Pancreas (tissue), 10 donors: ENCODE results near the gene CUEDC2. TPM values are rescaled to one million over a fixed set of nuclear protein-coding genes. Genes with fewer than 3 reads are reported as not detected.

Source experiments
- ATAC-seq, 4 donors: fragments of 200-7000 bp; cut with Tn5 transposase; one replicate each; pipeline versions ENCODE4 v1.8.0 to v1.9.1; 2020; ENCODE audit warnings: mild to moderate bottlenecking in 4 of 4, moderate library complexity in 4 of 4
- DNase-seq, 6 donors: peaks; one replicate each; pipeline ENCODE4 v3.0.0-alpha.2; 2020
- FAIRE-seq: peaks from 2 replicates; lab custom pipeline; 2012; peaks lifted over from hg19 to GRCh38; lab: Jason Lieb, UNC
- H3K27ac ChIP-seq, 4 donors: fragments of 200-600 bp; sonication (generic); 1 replicate in 3 of 4; 2 replicates in 1 of 4; pipeline versions ENCODE4 v1.5.0 to v1.8.0; 2020
- H3K27me3 ChIP-seq, 4 donors: fragments of 200-600 bp; one replicate each; pipeline ENCODE4 v1.8.0; 2021
- H3K36me3 ChIP-seq, 3 donors: fragments of 200-600 bp; sonication (generic) in 1 of 3; one replicate each; pipeline versions ENCODE4 v1.5.0 to v1.8.0; 2020 to 2021
- H3K4me1 ChIP-seq, 3 donors: fragments of 200-600 bp; one replicate each; pipeline ENCODE4 v1.8.0; 2021
- H3K4me3 ChIP-seq, 4 donors: fragments of 200-600 bp; sonication (generic) in 2 of 4; one replicate each; pipeline versions ENCODE4 v1.5.0 to v1.8.0; 2020 to 2021
- H3K9me3 ChIP-seq, 4 donors: fragments of 200-600 bp; one replicate each; pipeline ENCODE4 v1.8.0; 2021
- CTCF ChIP-seq, 4 donors: fragments of 200-600 bp; sonication (generic) in 3 of 4; IDR thresholded peaks; one replicate each; pipeline versions ENCODE4 v1.5.0 to v1.8.0; 2021; ENCODE audit warnings: antibody characterized with exemption in 4 of 4
- WGBS, 2 donors: extraction: QIAGEN DNeasy Blood & Tissue Kit; methylation state at CpG; one replicate each; pipeline ENCODE4 v1.1.7; 2013; 5-methylcytosine and 5-hydroxymethylcytosine counted together
- intact Hi-C, 3 donors: fragments of 100-400 bp; cut with DNase I; formaldehyde crosslinking; loops; one replicate each; pipeline versions ENCODE4 v1.11.1 to v1.14.2; 2022
- polyA plus RNA-seq, 2 donors: library from polyadenylated mRNA; stranded (reverse); fragments of 200-250 nt; gene quantifications; one replicate each; pipeline ENCODE4 v1.2.3, GENCODE V29; 2013
- total RNA-seq, 6 donors: library from RNA; stranded (reverse); fragmentation: NEBNext Ultra II Directional in 4 of 6; extraction: Animal tissue kit (Norgen Biotek cat#: 25700) in 4 of 6; gene quantifications; one replicate each; pipeline versions ENCODE4 v1.2.1 to v1.2.4, GENCODE V29; 2021 to 2023
- donor health status: healthy with polysubstance abuse.
- donor health status: DM: no; HTN: no; CAD: no; lungs with moderate emphysema.
- donor health status: DM: no; HTN: no; CAD: no.
- donor health status: control.
- donor health status: control.
- donor health status: Bipolar disorder and iron deficiency.
- donor health status: DM: yes; HTN: yes; CAD: no.
- donor health status: DM: no; HTN: no; CAD: no.
- donor health status: DM: no; HTN: no; CAD: no.
- donor health status: DM: yes; HTN: yes; CAD: no.

Gene CUEDC2
- total and polyA plus RNA-seq, 8 donors = 18.9 to 51.5 (median 21.2) TPM

DNA sequence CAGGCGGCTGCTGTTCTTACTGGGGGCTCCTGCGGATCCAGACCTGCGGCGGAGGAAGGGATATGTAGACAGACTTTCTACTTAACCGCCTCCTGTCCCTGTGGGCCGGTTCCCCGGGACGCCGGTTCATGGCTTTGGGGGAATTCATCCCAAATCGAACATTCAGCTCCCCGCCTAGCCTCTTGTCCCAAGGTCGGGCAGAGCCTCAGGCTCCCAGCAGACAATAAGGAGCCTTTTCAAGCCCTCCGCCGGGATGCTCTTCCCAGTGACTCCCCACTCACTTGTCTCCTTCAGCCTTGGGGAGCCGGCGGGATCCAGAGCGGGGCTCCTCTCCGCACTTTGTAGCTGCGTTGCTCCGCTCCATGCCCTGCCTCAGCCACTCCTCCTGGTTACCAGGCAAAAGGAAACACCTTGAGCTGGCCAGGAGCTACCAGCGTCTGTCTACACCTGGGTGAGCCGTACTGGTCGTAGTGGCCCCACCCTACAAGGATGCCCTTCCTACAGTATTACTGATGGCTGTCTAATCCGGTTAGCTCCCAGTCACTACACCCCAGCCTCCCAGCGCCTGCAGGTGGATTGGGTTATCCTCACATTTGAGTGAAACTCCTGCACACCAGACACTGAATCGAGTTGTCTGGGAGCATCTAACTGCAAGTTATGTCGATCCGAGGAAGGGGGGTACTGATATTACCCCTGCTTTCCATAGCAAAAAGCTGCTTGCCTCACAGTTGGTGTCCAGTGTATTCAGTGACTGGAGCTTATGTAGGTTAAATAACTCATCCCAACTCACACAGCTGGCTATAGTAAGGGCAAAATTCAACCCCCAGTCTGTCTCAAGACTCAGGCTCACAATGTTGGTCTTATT is 19.0 kb upstream of the CUEDC2 start, which contains the start of gene C10orf95:
C10orf95 (minus strand) TSS at position 439 of the 865 bp plus-strand sequence. CDS start 450 bp downstream, outside the sequence.
- intact Hi-C loops = no loop called here
- H3K4me3 ChIP-seq = peak within 1 kb of the TSS; percentile 70 to 94 (median 86)
- H3K27ac ChIP-seq = peak within 1 kb of the TSS; percentile 79 to 91 (median 86)
- peak; percentile 13 to 31 (median 23) for ATAC-seq
- 8 to 15% methylated on average over 26 to 28 of the region's 28 CpGs for WGBS, 2 donors
- FAIRE-seq = no peak
- H3K27me3 ChIP-seq = no peaks in the 10 kb centered on the region
- no peaks in the 10 kb centered on the region for H3K9me3 ChIP-seq
- TF ChIP-seq CTCF (IDR thresholded peaks at IDR 0.05) = no peak
- no peaks in the 10 kb centered on the region for H3K36me3 ChIP-seq
- DNase-seq = peak; percentile 32 to 79 (median 52)
- peaks cover 0 to 5% (median 0%) of the 10 kb centered on the region in 3 donors for H3K4me1 ChIP-seq

DNA sequence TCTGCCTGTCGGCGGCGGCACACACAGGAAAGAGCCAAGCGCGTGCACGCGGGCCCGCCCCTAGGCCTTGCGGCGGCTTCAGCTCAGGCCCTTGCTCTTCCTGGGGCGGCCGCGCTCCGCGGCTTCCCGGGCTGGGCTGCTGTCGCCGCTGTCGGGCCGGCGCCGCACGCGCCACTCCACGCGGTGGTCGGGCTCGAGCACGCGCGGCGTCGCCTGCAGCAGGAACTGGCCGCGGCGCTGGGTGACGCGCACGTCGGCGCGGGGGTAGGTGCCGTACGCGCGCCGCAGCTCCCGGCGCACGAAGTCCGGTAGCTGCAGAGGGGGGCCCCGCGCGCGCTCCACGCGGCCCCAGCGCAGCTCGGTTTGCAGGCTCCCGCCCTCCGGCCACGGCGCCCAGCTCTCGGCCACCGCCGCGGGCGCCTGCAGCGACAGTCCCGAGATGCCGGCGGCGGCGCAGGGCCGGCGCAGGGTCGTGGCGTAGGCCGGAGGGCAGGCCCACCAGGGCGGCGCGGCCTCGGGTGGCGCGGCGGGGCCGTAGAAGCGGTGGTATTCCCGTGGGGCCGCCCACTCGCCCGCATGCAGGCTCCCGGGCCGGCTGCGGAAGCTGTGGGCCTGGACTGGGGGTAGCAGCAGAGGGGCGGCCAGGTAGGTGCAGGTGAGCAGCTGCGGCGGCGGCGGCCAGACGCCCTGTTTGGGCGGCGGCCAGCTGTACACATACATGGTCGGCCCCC is 18.2 kb upstream of the CUEDC2 start:
- H3K36me3 ChIP-seq = no peaks in the 10 kb centered on the region
- no peak for TF ChIP-seq CTCF (IDR thresholded peaks at IDR 0.05)
- no peak for FAIRE-seq
- peak overlapping the region; percentile 79 to 91 (median 86) for H3K27ac ChIP-seq
- intact Hi-C loops = no loop called here
- 0 to 1% methylated on average over 74 to 104 of the region's 104 CpGs for WGBS, 2 donors
- peak overlapping the region; percentile 70 to 94 (median 86) for H3K4me3 ChIP-seq
- H3K27me3 ChIP-seq = no peaks in the 10 kb centered on the region
- ATAC-seq = peak; percentile 81 to 92 (median 88)
- no peaks in the 10 kb centered on the region for H3K9me3 ChIP-seq
- DNase-seq = peak; percentile 81 to 95 (median 89)
- peaks cover 0 to 5% (median 0%) of the 10 kb centered on the region in 3 donors for H3K4me1 ChIP-seq

DNA sequence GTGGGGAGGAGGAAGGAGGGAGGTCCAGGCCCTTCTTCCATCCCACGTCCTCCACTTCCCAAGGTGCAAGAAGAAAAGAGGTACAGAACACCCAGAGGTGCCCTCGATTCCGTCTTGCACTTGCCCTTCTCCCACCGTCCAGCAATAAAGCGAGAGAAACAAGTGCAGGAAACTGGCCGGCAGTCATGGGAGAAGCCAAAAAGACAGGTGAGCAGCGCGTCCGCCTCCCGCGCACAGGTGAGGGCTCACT is 17.7 kb upstream of the CUEDC2 start:
- peak in 2 of 4 donors; percentile 0 to 1 for ATAC-seq

DNA sequence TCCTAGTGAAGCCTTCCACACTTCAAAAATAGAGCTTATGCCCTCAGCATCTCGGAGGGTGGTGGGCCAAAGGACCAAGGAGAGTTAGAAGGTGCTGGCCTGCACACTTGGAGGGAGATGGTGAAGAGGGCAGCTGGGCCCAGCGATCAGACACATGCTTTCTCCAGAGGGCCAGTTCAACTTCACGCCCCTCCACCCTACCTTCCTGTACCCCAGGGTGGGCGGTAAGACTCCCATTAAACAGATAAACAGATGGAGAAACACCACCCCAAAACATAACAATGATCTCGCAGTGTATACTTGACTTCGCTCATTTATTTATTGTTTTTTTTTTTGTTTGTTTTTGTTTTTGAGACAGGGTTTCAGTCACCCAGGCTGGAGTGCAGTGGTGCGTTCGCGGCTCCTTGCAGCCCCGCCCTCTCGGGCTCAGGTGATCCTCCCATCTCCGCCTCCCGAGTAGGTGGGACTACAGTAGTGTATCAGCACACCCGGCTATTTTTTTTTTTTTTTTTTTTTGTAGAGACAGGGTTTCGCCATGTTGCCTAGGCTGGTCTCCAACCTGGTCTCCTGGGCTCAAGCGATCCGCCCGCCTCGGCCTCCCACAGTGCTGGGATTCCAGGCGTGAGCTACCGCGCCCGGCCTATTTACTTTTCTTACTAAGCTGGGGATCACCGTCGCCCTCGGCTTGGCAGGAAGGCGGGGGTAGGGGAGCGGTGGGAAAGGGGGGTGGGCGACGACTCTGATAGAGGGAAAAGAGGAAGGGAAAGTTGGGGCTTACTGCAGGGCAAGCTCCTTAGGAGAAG is 17.1 kb upstream of the CUEDC2 start:
- 5% methylated on average over 29 to 30 of the region's 30 CpGs for WGBS, 2 donors
- Histone ChIP-seq H3K9me3 (no peaks in the 10 kb centered on the region), H3K4me1 (peaks cover 0 to 5% (median 0%) of the 10 kb centered on the region in 3 donors), H3K36me3 (no peaks in the 10 kb centered on the region), H3K27me3 (no peaks in the 10 kb centered on the region), H3K27ac (peak overlapping the region; percentile 79 to 91 (median 86)), H3K4me3 (peak overlapping the region; percentile 70 to 94 (median 86))
- ATAC-seq = peak; percentile 79 to 88 (median 84)
- no peak for TF ChIP-seq CTCF (IDR thresholded peaks at IDR 0.05)
- peak; percentile 80 to 92 (median 88) for DNase-seq
- no peak for FAIRE-seq
- intact Hi-C loops = no loop called here

More for the DNA sequence above, 17.7 kb upstream of the CUEDC2 start:
- 0% methylated on average over 10 to 11 of the region's 11 CpGs for WGBS, 2 donors
- H3K27ac ChIP-seq = peak overlapping the region; percentile 79 to 91 (median 86)
- intact Hi-C loops = no loop called here
- FAIRE-seq (no peak), DNase-seq (no peak)
- H3K4me3 ChIP-seq = peak overlapping the region; percentile 70 to 94 (median 86)
- no peaks in the 10 kb centered on the region for H3K27me3 ChIP-seq
- no peak for TF ChIP-seq CTCF (IDR thresholded peaks at IDR 0.05)
- H3K9me3 ChIP-seq = no peaks in the 10 kb centered on the region
- H3K36me3 ChIP-seq = no peaks in the 10 kb centered on the region
- H3K4me1 ChIP-seq = peaks cover 0 to 5% (median 0%) of the 10 kb centered on the region in 3 donors
